Activated B cell treated with CpG ODN at 0.5 μM for 24 hours (primary cell): ENCODE results near the gene XIAP. TPM values are rescaled to one million over a fixed set of nuclear protein-coding genes. Genes with fewer than 3 reads are reported as not detected.

Experiments used
- ATAC-seq: fragments of 200-7000 bp; cut with Tn5 transposase; one replicate; pipeline ENCODE4 v1.10.0; 2021; ENCODE audit warnings: low read depth, mild to moderate bottlenecking, moderate library complexity
- CTCF ChIA-PET: fragments of 350-600 bp; sonication (Branson Sonifier 250); formaldehyde crosslinking; loops from one replicate; lab custom pipeline; 2021; ENCODE audit warnings: antibody characterized with exemption; lab: Charles Lee
- POLR2A ChIA-PET: fragments of 350-600 bp; sonication (Branson Sonifier 250); formaldehyde crosslinking; loops from one replicate; lab custom pipeline; 2021; ENCODE audit warnings: antibody characterized with exemption; lab: Charles Lee
- DNase-seq: peaks from one replicate; pipeline ENCODE4 v3.0.0; 2022
- H3K27ac Mint-ChIP-seq: one replicate; pipeline ENCODE4 v1.8.0; 2020; ENCODE audit warnings: mixed read lengths
- H3K27me3 Mint-ChIP-seq: one replicate; pipeline ENCODE4 v1.8.0; 2021; ENCODE audit warnings: mixed read lengths
- H3K36me3 Mint-ChIP-seq: one replicate; pipeline ENCODE4 v1.8.0; 2021; ENCODE audit warnings: low read depth, mixed read lengths
- H3K4me1 Mint-ChIP-seq: one replicate; pipeline ENCODE4 v1.8.0; 2021; ENCODE audit warnings: mixed read lengths
- H3K4me3 Mint-ChIP-seq: one replicate; pipeline ENCODE4 v1.8.0; 2020; ENCODE audit warnings: mild to moderate bottlenecking, mixed read lengths
- H3K9me3 Mint-ChIP-seq: one replicate; pipeline ENCODE4 v1.8.0; 2020; ENCODE audit warnings: mixed read lengths
- CTCF ChIP-seq: fragments of 200-600 bp; IDR thresholded peaks from one replicate; pipeline ENCODE4 v1.8.0; 2022; ENCODE audit warnings: antibody characterized with exemption, mild to moderate bottlenecking
- intact Hi-C: fragments of 100-400 bp; cut with micrococcal nuclease; formaldehyde crosslinking; loops from one replicate; pipeline ENCODE4 v1.15.1; 2024
- total RNA-seq: library from RNA; stranded (reverse); gene quantifications from 2 replicates; pipeline ENCODE4 v1.2.3, GENCODE V29; 2022

The XIAP gene
- total RNA-seq, 1 donor from 2014 or later = 43.6 TPM

GRCh38 chrX:123962794-123963373 lies 103.0 kb downstream of the XIAP start:
- DNase-seq = peak; percentile 44
- no peaks in the 10 kb centered on the region for H3K9me3 Mint-ChIP-seq
- H3K27me3 Mint-ChIP-seq = no peaks in the 10 kb centered on the region
- ChIA-PET CTCF (no interaction called here), POLR2A (interaction anchor here (0.6 to 1.4 kb wide), 5 partner anchors 16 to 103 kb away, joined by 3 to 7 read pairs (median 4); partner anchors contain the start of gene XIAP)
- H3K27ac Mint-ChIP-seq = peak overlapping the region; percentile 99
- peaks cover 41% of the 10 kb centered on the region for H3K4me1 Mint-ChIP-seq
- peak; percentile 41 for ATAC-seq
- peak overlapping the region; percentile 93 for H3K4me3 Mint-ChIP-seq
- intact Hi-C loops = loop anchor here (2.0 to 10.0 kb wide), 4 partner anchors 20 to 424 kb away; no protein-coding TSS in a partner anchor
- no peak for TF ChIP-seq CTCF
- H3K36me3 Mint-ChIP-seq = peaks cover 29% of the 10 kb centered on the region

Other genes with a start within 250 kb of the XIAP start
- 97.8 and 106 TPM in 2 replicates for gene THOC2, start 127.0 kb upstream of the XIAP start, total RNA-seq
- gene STAG2, start 101.7 kb downstream of the XIAP start, total RNA-seq = 84.0 and 86.6 TPM in 2 replicates